BE2C (cell line): ENCODE measurements around the gene WIF1.

ENCODE experiments used
- DNase-seq: peaks from one replicate; pipeline ENCODE4 v3.0.0-alpha.2; 2020
- H3K27me3 ChIP-seq: fragments of 250-450 bp; sonication (Bioruptor Pico); 2 replicates; pipeline ENCODE4 v1.5.1; 2020; ENCODE audit warnings: mild to moderate bottlenecking
- H3K36me3 ChIP-seq: fragments of 250-450 bp; sonication (Bioruptor Pico); 2 replicates; pipeline ENCODE4 v1.5.1; 2020; ENCODE audit warnings: mild to moderate bottlenecking
- H3K4me1 ChIP-seq: fragments of 250-450 bp; sonication (Bioruptor Pico); 2 replicates; pipeline ENCODE4 v1.5.1; 2020
- H3K4me3 ChIP-seq: 2 replicates; pipeline ENCODE4 v1.5.1; 2011; ENCODE audit warnings: low read depth, low read length
- H3K9me3 ChIP-seq: fragments of 250-450 bp; sonication (Bioruptor Pico); 2 replicates; pipeline ENCODE4 v1.5.1; 2020
- TF ChIP-seq, protein P1 (sequence below): IDR thresholded peaks from 2 replicates; pipeline ENCODE4 v1.5.1; 2012; ENCODE audit warnings: mild to moderate bottlenecking, low read depth, low read length

WIF1 gene

DNA sequence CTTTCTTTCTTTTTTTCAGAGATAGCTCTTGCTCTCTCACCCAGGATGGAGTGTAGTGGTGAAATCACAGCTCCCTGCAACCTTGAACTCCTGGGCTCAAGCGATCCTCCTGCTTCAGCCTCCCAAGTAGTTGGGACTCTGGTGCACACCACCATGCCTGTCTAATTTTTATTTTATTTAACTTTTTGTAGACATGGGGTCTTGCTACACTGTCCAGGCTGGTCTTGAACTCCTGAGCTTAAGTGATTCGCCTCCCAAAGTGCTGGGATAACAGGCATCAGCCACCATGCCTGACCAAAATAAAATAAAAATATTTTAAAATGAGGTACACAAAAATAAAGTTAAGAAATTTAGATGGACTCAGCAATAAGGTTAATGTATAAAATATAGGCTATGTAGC lies 43.1 kb upstream of the WIF1 start:
- no peak for DNase-seq
- peaks cover 44% of the 10 kb centered on the region for H3K27me3 ChIP-seq

DNA sequence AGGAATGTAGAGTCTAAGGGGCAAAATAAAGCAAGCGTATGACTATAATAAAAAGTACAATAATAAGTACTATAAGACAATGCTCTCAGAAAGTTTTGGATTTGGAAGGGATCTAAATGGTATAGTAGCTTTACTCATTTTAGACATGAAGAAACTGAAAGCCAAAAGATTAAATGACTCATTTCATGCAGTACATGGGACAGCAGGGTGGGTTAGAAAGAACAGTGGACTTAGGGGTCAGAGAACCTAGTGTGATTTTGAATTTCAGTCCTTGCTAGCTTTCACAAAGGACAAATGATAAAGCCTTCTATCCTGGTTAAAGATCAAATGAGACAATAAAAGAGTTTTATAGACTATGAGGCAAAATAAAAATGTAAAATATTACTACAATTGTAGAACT lies 41.5 kb upstream of the WIF1 start:
- Histone ChIP-seq H3K9me3 (no peaks in the 10 kb centered on the region), H3K36me3 (no peaks in the 10 kb centered on the region), H3K4me1 (no peaks in the 10 kb centered on the region), H3K27me3 (peaks cover 58% of the 10 kb centered on the region), H3K4me3 (no peak overlapping the region)
- TF ChIP-seq, protein P1, sequence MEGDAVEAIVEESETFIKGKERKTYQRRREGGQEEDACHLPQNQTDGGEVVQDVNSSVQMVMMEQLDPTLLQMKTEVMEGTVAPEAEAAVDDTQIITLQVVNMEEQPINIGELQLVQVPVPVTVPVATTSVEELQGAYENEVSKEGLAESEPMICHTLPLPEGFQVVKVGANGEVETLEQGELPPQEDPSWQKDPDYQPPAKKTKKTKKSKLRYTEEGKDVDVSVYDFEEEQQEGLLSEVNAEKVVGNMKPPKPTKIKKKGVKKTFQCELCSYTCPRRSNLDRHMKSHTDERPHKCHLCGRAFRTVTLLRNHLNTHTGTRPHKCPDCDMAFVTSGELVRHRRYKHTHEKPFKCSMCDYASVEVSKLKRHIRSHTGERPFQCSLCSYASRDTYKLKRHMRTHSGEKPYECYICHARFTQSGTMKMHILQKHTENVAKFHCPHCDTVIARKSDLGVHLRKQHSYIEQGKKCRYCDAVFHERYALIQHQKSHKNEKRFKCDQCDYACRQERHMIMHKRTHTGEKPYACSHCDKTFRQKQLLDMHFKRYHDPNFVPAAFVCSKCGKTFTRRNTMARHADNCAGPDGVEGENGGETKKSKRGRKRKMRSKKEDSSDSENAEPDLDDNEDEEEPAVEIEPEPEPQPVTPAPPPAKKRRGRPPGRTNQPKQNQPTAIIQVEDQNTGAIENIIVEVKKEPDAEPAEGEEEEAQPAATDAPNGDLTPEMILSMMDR = no peak
- DNase-seq = no peak

More for the DNA sequence above, 43.1 kb upstream of the WIF1 start:
- Histone ChIP-seq H3K36me3 (no peaks in the 10 kb centered on the region), H3K4me3 (no peak overlapping the region), H3K9me3 (no peaks in the 10 kb centered on the region), H3K4me1 (no peaks in the 10 kb centered on the region)
- TF ChIP-seq, protein P1 = no peak

GRCh38 chr12:65157091-65157490 lies 36.0 kb upstream of the WIF1 start:
- Histone ChIP-seq H3K36me3 (no peaks in the 10 kb centered on the region), H3K9me3 (no peaks in the 10 kb centered on the region), H3K27me3 (peaks cover 69% of the 10 kb centered on the region), H3K4me1 (no peaks in the 10 kb centered on the region), H3K4me3 (no peak overlapping the region)
- TF ChIP-seq, protein P1 = no peak
- no peak for DNase-seq

- DNase-seq = no peak
- Histone ChIP-seq H3K4me3 (no peak overlapping the region), H3K4me1 (no peaks in the 10 kb centered on the region), H3K9me3 (no peaks in the 10 kb centered on the region), H3K36me3 (no peaks in the 10 kb centered on the region), H3K27me3 (peaks cover 64% of the 10 kb centered on the region)
- TF ChIP-seq, protein P1 = no peak
These were observed 35.3 kb upstream of the WIF1 start for GRCh38 chr12:65156366-65156841.

DNA sequence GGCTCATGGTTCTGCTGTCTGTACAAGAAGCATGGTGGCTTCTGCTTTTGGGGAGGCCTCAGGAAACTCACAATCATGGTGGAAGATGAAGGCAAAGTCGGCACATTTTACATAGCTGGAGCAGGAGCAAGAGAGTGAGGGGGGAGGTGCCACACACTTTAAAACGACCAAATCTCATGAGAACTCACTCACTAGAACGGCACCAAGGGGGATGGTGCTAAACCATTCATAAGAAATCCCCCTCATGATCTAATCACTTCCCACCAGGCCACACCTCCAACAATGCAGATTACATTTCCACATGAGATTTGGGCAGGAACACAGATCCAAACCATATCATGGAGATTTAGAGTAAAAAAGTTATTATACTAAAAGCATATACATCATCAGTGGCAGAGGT lies 34.7 kb upstream of the WIF1 start:
- no peaks in the 10 kb centered on the region for H3K4me1 ChIP-seq
- peaks cover 63% of the 10 kb centered on the region for H3K27me3 ChIP-seq
- no peak overlapping the region for H3K4me3 ChIP-seq
- H3K9me3 ChIP-seq = no peaks in the 10 kb centered on the region
- no peaks in the 10 kb centered on the region for H3K36me3 ChIP-seq
- no peak for DNase-seq
- TF ChIP-seq, protein P1 = no peak

GRCh38 chr12:65152596-65152995 lies 31.5 kb upstream of the WIF1 start:
- H3K4me1 ChIP-seq = no peaks in the 10 kb centered on the region
- no peaks in the 10 kb centered on the region for H3K36me3 ChIP-seq
- no peak for DNase-seq
- H3K9me3 ChIP-seq = no peaks in the 10 kb centered on the region
- no peak overlapping the region for H3K4me3 ChIP-seq
- TF ChIP-seq, protein P1 = no peak
- H3K27me3 ChIP-seq = peaks cover 45% of the 10 kb centered on the region
